GM12892 (cell line): Measurements from ENCODE around the gene ASPSCR1.
A peak's percentile ranks its signal among the peaks of the same experiment; 100 is the strongest.

ENCODE experiments used
- DNase-seq: peaks from one replicate; pipeline ENCODE4 v3.0.0; 2011; ENCODE audit not compliant: insufficient read length
- FAIRE-seq: peaks from 2 replicates; lab custom pipeline; 2011; peaks lifted over from hg19 to GRCh38; lab: Jason Lieb, UNC
- POLR2A ChIP-seq: IDR thresholded peaks from 2 replicates; pipeline ENCODE4 v1.6.1; 2011; ENCODE audit warnings: low read depth, low read length, control low read depth
- POLR2AphosphoS5 ChIP-seq: IDR thresholded peaks from 2 replicates; pipeline ENCODE4 v1.6.1; 2011; ENCODE audit warnings: low read depth, low read length, control low read depth
- TAF1 ChIP-seq: IDR thresholded peaks from 2 replicates; pipeline ENCODE4 v1.6.1; 2011; ENCODE audit warnings: low read depth, mild to moderate bottlenecking, control low read depth, low read length, borderline replicate concordance

The ASPSCR1 gene

DNA sequence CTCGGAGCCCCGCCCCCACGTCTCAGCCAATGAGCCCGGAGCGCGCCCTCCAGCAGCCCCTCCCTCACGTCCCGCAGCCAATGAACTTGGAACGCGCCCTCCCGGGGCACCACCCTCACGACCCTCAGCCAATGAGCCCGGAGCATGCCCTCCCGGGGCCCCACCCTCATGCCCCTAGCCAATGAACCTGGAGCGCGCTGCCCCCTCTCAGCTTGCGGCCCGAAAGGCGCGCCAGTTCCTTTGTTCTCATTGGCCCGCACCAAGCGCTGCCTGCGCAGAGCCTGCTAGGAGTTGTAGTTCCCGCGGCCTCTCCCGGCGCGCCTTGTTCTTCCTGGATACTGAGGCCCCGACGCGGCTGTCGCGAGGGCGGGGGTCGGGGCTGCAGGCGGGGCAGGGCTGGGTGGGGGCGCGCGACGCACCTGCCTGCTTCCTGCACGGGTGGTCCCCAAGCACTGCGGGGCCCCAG lies 45.6 kb downstream of the ASPSCR1 start, which contains the start of gene LRRC45:
Gene LRRC45, plus strand, starts transcription at position 325 of the 466 bp plus-strand sequence. CDS start 339 bp downstream, outside the sequence.
- FAIRE-seq (peak; percentile 100), DNase-seq (peak; percentile 100)

DNA sequence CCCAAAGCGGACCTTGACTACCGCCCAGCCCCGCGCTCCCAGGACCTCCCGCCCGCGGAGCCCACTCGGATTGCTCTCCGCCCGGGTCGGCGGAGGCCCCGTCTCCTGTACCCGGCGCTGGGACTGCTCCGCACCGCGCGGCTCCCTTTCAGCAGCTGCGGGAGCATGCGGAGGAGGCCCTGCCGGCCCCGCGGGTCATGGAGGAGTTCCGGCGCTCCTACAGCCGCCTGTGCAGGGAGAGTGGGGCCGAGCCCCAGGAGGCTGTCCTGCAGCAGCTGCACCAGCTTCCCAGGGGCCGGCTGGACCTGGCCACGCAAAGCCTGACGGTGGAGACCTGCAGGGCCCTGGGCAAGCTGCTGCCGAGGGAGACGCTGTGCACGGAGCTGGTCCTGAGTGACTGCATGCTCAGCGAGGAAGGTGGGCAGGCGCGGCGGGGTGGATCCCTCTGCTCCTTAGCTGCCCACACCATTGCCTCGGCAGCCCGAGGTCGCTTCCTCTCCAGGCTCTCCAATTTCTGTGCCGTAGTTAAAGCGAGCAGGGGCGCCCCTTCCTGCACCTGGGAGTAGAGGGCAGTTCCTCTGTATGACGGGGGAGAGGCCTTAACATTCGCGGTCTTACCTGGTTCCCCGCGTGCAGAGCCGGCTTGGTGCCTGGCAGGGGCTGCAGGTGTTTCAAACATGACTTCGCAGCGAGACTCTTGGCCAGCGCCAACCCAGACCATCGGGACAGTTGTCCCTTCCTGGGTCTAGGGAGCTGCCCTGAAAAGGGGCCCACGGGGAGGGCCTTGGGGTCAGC lies 46.2 kb downstream of the ASPSCR1 start:
- FAIRE-seq (peak; percentile 33), DNase-seq (no peak)

More for the DNA sequence above, 45.6 kb downstream of the ASPSCR1 start, which contains the start of gene LRRC45:
- TF ChIP-seq POLR2AphosphoS5: no peak
- no peak for TF ChIP-seq POLR2A
- TF ChIP-seq TAF1: no peak

DNA sequence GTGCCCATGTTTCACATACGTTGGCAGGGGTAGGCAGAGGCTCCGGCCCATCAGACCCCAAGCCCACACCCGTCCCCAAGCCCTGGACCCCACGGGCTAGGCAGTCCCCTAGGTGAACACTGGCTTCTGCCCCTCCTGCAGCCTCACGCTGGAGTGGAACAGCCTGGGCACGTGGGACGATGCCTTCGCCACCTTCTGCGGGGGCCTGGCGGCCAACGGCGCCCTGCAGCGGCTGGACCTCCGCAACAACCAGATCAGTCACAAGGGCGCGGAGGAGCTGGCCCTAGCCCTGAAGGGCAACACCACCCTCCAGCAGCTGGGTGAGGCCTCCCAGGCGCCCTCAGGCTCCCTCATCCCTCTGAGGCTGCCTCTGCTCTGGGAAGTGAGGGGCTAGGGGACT lies 47.4 kb downstream of the ASPSCR1 start:
- DNase-seq (no peak), FAIRE-seq (no peak)
- TF ChIP-seq POLR2AphosphoS5 (no peak), POLR2A (no peak), TAF1 (no peak)

More for the DNA sequence above, 46.2 kb downstream of the ASPSCR1 start:
- no peak for TF ChIP-seq TAF1
- TF ChIP-seq POLR2A: no peak
- TF ChIP-seq POLR2AphosphoS5: no peak

DNA sequence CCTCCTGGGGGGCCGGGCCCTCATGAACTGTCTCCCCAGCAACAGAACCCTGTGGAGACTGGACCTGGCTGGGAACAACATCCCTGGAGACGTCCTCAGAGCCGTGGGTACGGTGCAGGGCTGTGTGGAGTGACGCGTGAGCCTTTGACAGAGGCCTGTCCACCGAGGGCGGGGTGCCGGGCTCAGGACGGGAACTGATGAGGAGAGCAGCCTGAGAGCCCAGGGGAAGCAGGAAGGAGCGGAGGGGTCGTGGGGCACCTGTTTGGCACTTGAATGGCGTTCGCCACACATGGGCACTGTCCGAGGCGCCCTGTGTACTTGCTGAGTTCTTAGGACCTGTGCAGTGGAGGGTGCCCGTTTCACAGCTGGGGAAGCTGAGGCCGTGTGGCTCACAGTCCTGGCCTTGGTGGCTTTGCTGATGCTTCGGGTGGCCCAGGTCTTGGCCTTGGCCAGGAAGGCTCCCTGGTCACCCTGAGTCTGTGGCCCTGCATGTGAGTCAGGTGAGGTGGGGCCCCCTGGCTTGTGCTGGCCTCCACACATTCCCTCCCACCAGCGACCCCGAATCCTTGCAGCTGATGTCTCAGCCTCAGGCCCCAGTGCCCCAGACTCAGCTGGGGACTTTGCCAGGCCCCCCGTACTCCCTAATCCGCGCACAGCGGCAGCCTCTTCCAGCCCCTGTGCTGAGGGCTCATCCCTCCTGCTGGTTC lies 48.1 kb downstream of the ASPSCR1 start:
- FAIRE-seq (no peak), DNase-seq (no peak)
- no peak for TF ChIP-seq POLR2A
- TF ChIP-seq POLR2AphosphoS5: no peak
- no peak for TF ChIP-seq TAF1

DNA sequence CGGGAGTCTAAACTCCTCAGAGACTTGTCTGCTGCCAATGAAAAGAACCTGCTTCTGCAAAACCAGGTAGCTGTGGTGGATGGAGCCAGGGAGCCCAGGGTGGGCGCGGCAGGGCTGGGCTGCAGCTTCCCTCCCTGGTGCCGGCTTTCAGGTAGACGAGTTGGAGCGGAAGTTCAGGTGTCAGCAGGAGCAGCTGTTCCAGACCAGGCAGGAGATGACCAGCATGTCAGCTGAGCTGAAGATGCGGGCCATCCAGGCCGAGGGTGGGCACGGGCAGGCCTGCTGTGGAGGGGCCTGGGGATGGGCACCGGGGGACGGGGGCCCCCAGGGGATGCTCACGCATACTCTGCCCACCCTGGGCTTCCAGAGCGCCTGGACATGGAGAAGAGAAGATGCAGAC lies 50.8 kb downstream of the ASPSCR1 start:
- TF ChIP-seq POLR2AphosphoS5 (no peak), TAF1 (no peak), POLR2A (no peak)
- DNase-seq (no peak), FAIRE-seq (no peak)

DNA sequence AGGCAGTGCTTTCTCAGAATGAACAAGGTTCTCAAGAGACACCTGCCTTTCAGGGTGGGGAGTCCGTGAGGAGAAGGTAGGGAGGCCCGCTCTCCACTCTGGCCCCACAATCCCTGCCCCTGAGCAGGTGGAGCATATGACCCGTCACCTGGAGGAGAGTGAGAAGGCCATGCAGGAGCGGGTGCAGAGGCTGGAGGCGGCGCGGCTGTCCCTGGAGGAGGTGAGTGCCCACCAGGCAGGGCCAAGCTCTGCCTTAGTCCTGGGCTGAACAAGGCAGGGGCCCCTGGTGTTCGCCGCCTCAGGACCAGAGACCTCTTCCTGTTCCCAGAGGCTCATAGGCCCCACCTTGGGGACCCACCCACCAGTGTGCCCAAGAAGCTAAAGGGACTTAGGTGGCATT lies 51.5 kb downstream of the ASPSCR1 start:
- TF ChIP-seq POLR2AphosphoS5: no peak
- TF ChIP-seq POLR2A: no peak
- FAIRE-seq (no peak), DNase-seq (no peak)

DNA sequence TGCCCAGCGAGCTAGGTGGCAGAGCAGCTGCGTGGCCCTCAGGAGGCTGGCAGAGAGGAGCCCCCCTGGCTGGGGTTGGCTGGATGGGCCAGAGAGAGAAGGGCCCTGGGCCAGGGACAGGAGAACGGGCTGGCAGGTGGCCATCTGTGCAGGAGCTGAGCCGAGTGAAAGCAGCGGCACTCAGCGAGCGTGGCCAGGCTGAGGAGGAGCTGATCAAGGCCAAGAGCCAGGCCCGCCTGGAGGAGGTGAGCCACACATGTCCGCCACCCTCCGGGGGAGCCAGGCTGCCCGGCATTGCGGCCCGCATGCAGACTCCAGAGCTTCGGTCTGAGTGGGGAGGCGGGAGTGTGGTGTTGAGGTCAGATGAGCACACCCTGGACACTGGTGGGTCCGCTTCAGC lies 52.0 kb downstream of the ASPSCR1 start:
- FAIRE-seq (no peak), DNase-seq (no peak)
- no peak for TF ChIP-seq POLR2A
- TF ChIP-seq POLR2AphosphoS5: no peak
- TF ChIP-seq TAF1: no peak

DNA sequence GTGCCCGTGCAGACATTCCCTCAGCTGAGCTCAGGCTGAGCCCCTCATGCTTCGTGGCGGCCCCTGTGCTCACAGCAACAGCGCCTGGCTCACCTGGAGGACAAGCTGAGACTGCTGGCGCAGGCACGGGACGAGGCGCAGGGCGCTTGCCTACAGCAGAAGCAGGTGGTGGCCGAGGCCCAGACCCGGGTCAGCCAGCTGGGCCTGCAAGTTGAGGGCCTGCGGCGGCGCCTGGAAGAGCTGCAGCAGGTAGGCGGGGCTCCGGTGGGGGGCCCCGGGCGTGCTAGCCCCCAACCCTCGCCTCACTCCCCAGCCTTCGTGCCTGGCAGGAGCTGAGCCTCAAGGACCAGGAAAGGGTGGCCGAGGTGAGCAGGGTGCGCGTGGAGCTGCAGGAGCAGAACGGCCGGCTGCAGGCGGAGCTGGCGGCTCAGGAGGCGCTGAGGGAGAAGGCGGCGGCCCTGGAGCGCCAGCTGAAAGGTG lies 52.6 kb downstream of the ASPSCR1 start:
- DNase-seq: no peak
- no peak for FAIRE-seq
- TF ChIP-seq POLR2A (no peak), POLR2AphosphoS5 (no peak), TAF1 (no peak)

DNA sequence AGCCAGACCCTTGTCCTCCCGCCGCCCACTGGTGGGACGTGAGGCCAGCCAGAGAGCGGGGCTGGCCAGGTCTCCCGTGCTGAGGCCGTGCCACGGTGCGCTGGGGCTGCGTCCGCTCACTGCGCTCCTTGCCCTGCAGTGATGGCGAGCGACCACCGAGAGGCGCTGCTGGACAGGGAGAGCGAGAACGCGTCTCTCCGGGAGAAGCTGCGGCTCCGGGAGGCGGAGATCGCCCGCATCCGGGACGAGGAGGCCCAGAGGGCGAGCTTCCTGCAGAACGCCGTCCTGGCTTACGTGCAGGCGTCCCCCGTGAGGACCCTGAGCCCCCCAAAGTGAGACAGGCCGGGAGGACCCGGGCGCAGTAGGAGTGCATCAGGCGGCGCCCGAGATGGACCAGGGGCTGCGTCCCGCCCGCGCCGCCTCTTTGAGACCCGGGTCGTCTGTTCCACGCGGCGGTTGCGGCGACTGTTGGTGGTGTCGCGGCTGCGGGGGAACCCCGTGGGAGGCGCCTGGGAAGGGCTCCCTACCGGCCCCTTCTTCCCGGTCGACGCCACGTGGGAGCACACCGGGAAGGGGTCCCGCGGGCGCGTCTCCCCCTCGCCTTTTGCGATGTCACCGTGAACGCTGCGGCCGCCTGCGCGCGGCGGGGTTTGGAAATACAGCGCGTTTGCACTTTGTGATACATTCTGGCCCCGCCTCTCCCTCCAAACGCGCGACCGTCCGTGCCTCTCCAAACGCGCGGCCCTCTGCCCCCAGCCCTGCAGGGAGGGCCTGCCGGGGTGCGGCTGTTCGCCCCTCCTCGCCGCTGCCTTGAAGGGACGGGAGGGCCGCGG lies 53.3 kb downstream of the ASPSCR1 start:
- DNase-seq (peak; percentile 93), FAIRE-seq (peak; percentile 76)
- TF ChIP-seq POLR2A (no peak), TAF1 (no peak), POLR2AphosphoS5 (no peak)

DNA sequence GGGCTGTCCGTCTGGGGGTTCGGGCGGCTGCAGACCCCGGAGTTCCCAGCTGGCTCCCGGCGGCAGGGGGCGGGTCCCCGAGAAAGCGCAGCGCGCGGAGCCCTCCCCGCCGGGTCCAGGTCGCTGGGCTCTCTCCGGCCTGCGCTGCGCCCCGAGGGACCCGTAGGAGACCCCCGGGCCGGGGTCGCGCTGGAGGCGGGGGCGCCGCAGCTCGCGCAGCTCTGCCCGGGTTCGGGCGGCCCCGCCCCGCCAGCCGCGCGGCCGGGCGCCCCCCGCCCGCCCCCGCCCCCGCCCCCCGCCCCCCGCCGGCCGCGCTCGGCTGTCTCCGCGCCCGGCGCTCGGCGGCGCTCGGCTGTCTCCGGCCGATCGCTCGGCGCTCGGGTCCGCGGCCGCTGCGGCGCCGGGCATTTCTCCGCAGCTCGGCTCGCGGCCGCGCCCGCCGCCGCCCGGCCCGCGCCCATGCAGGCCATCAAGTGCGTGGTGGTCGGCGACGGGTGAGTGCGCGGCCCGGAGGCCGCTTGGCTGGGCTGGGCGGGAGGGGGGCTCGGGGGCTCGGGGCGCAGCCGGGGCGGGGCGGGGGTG lies 54.0 kb downstream of the ASPSCR1 start, which contains the start of gene RAC3:
Gene RAC3, plus strand, starts transcription at position 376 of the 582 bp plus-strand sequence. Its CDS starts 84 bp downstream, at position 460.
- no peak for DNase-seq
- no peak for TF ChIP-seq POLR2A
- TF ChIP-seq POLR2AphosphoS5: no peak
- no peak for TF ChIP-seq TAF1
- FAIRE-seq: peak; percentile 38
